Liver (tissue), 9 donors: ENCODE data around the gene TMEM217. TPM values are rescaled to one million over a fixed set of nuclear protein-coding genes. Genes with fewer than 3 reads are reported as not detected.

Experiments used
- DNase-seq: peaks from one replicate; pipeline ENCODE4 v3.0.0-alpha.2; 2017; ENCODE audit warnings: low spot score
- H3K27ac ChIP-seq, 2 donors: one replicate each; pipeline ENCODE4 v1.7.0; 2013; ENCODE audit warnings: inconsistent platforms in 2 of 2, low read length in 2 of 2, control low read depth in 1 of 2, low read depth in 1 of 2, mild to moderate bottlenecking in 1 of 2
- H3K27me3 ChIP-seq, 4 donors: one replicate each; pipeline versions ENCODE4 v1.6.1 to v1.7.0; 2013; ENCODE audit warnings: low read length in 3 of 4, inconsistent platforms in 1 of 4, mild to moderate bottlenecking in 1 of 4, moderate library complexity in 1 of 4; ENCODE audit not compliant: control insufficient read depth in 4 of 4, insufficient read depth in 4 of 4
- H3K36me3 ChIP-seq, 4 donors: one replicate each; pipeline versions ENCODE4 v1.6.1 to v1.7.0; 2013; ENCODE audit warnings: low read length in 3 of 4, mild to moderate bottlenecking in 3 of 4, low read depth in 1 of 4, moderate library complexity in 1 of 4; ENCODE audit not compliant: control insufficient read depth in 4 of 4, insufficient read depth in 3 of 4
- H3K4me1 ChIP-seq, 4 donors: one replicate each; pipeline versions ENCODE4 v1.6.1 to v1.7.0; 2013; ENCODE audit warnings: low read length in 3 of 4, mild to moderate bottlenecking in 3 of 4, moderate library complexity in 1 of 4; ENCODE audit not compliant: control insufficient read depth in 4 of 4, insufficient read depth in 4 of 4
- H3K4me3 ChIP-seq, 3 donors: one replicate each; pipeline versions ENCODE4 v1.6.1 to v1.7.0; 2013; ENCODE audit warnings: low read length in 3 of 3, control low read depth in 1 of 3, low read depth in 1 of 3, mild to moderate bottlenecking in 1 of 3
- H3K9ac ChIP-seq, 2 donors: one replicate each; pipeline ENCODE4 v1.7.0; 2013; ENCODE audit warnings: low read length in 2 of 2, mild to moderate bottlenecking in 2 of 2, moderate library complexity in 2 of 2, control low read depth in 1 of 2, low read depth in 1 of 2
- H3K9me3 ChIP-seq, 4 donors: one replicate each; pipeline versions ENCODE4 v1.6.1 to v1.7.0; 2013; ENCODE audit warnings: low read length in 3 of 4; ENCODE audit not compliant: control insufficient read depth in 4 of 4
- ATF3 ChIP-seq: IDR thresholded peaks from 2 replicates; pipeline ENCODE4 v1.6.1; 2016; ENCODE audit warnings: antibody characterized with exemption
- EGR1 ChIP-seq, 2 donors: IDR thresholded peaks; 2 replicates each; pipeline ENCODE4 v1.6.1; 2016 to 2018; ENCODE audit warnings: antibody characterized with exemption in 2 of 2, low read depth in 2 of 2
- FOXA1 ChIP-seq: IDR thresholded peaks from 2 replicates; pipeline ENCODE4 v1.6.1; 2016; ENCODE audit warnings: antibody characterized with exemption
- FOXA2 ChIP-seq: IDR thresholded peaks from 2 replicates; pipeline ENCODE4 v1.6.1; 2016; ENCODE audit warnings: antibody characterized with exemption
- GABPA ChIP-seq, 2 donors: IDR thresholded peaks in 1 of 2; conservative IDR thresholded peaks in 1 of 2; 2 replicates each; pipeline ENCODE4 v1.6.1; 2016; ENCODE audit warnings: antibody characterized with exemption in 2 of 2, mild to moderate bottlenecking in 1 of 2, moderate library complexity in 1 of 2
- HNF4A ChIP-seq, 2 donors: conservative IDR thresholded peaks; 2 replicates each; pipeline ENCODE4 v1.6.1; 2016; ENCODE audit warnings: antibody characterized with exemption in 2 of 2, mild to moderate bottlenecking in 2 of 2
- HNF4G ChIP-seq: IDR thresholded peaks from 2 replicates; pipeline ENCODE4 v1.6.1; 2016; ENCODE audit warnings: antibody characterized with exemption
- JUND ChIP-seq, 2 donors: IDR thresholded peaks; 2 replicates each; pipeline ENCODE4 v1.6.1; 2016; ENCODE audit warnings: antibody characterized with exemption in 2 of 2
- MAX ChIP-seq: IDR thresholded peaks from 2 replicates; pipeline ENCODE4 v1.6.1; 2016; ENCODE audit warnings: antibody characterized with exemption
- NR2F2 ChIP-seq: IDR thresholded peaks from 2 replicates; pipeline ENCODE4 v1.6.1; 2016; ENCODE audit warnings: antibody characterized with exemption
- RAD21 ChIP-seq, 2 donors: IDR thresholded peaks; 2 replicates each; pipeline ENCODE4 v1.6.1; 2016; ENCODE audit warnings: antibody characterized with exemption in 2 of 2, mild to moderate bottlenecking in 2 of 2
- REST ChIP-seq: IDR thresholded peaks from 2 replicates; pipeline ENCODE4 v1.6.1; 2016; ENCODE audit warnings: antibody characterized with exemption, mild to moderate bottlenecking
- RXRA ChIP-seq, 2 donors: IDR thresholded peaks; 2 replicates each; pipeline ENCODE4 v1.6.1; 2017 to 2018; ENCODE audit warnings: antibody characterized with exemption in 2 of 2, mild to moderate bottlenecking in 1 of 2
- SP1 ChIP-seq: IDR thresholded peaks from 2 replicates; pipeline ENCODE4 v1.6.1; 2018; ENCODE audit warnings: antibody characterized with exemption, mild to moderate bottlenecking
- TAF1 ChIP-seq: conservative IDR thresholded peaks from 2 replicates; pipeline ENCODE4 v1.6.1; 2016; ENCODE audit warnings: antibody characterized with exemption, mild to moderate bottlenecking
- YY1 ChIP-seq: IDR thresholded peaks from 2 replicates; pipeline ENCODE4 v1.6.1; 2016; ENCODE audit warnings: antibody characterized with exemption, mild to moderate bottlenecking
- ZBTB33 ChIP-seq: IDR thresholded peaks from 2 replicates; pipeline ENCODE4 v1.6.1; 2016; ENCODE audit warnings: antibody characterized with exemption
- WGBS: extraction: QIAGEN DNeasy Blood & Tissue Kit; methylation state at CpG from one replicate; pipeline ENCODE4 v1.1.7; 2013; 5-methylcytosine and 5-hydroxymethylcytosine counted together
- polyA plus RNA-seq, 2 donors: library from polyadenylated mRNA; stranded (reverse) in 1 of 2; unstranded in 1 of 2; fragments of 200-250 nt in 1 of 2; fragments of >200 nt in 1 of 2; fragmentation: Nextera tagmentation in 1 of 2; extraction: Ambion mirVana in 1 of 2; gene quantifications; one replicate each; pipeline versions ENCODE4 v1.2.1 to v1.2.3, GENCODE V29; 2013 to 2015
- total RNA-seq, 2 donors: library from RNA; depleted of rRNA; stranded (reverse); fragments of >200 nt; gene quantifications; one replicate each; pipeline ENCODE4 v1.2.3, GENCODE V29; 2014
- donor health status: healthy.
- donor health status: healthy.
- donor health status: healthy.
- donor health status: healthy.
- donor health status: healthy.

TMEM217 gene
- total and polyA plus RNA-seq, 4 donors, result 0.39 to 3.2 (median 0.62) TPM

GRCh38 chr6:37283671-37284151 lies 25.8 kb upstream of the TMEM217 start:
- H3K4me3 ChIP-seq, result no peak overlapping the region
- no peaks in the 10 kb centered on the region for H3K9me3 ChIP-seq
- peak overlapping the region; percentile 56 to 73 for H3K27ac ChIP-seq
- H3K4me1 ChIP-seq, result peaks cover 8 to 39% (median 34%) of the 10 kb centered on the region in 4 donors
- no peak overlapping the region for H3K9ac ChIP-seq
- WGBS, result 54% methylated on average over 3 of the region's 3 CpGs
- peaks cover 0 to 15% (median 6%) of the 10 kb centered on the region in 4 donors for H3K36me3 ChIP-seq
- TF ChIP-seq MAX, result peak; percentile 70
- TF ChIP-seq JUND (IDR thresholded peaks at IDR 0.05), result peak; percentile 78 to 79
- no peak for TF ChIP-seq FOXA1
- TF ChIP-seq YY1, result peak; percentile 58
- TF ChIP-seq HNF4A (conservative IDR thresholded peaks at IDR 0.05), result peak; percentile 75 to 80
- TF ChIP-seq HNF4G, result peak; percentile 45
- TF ChIP-seq RXRA (IDR thresholded peaks at IDR 0.05), result peak; percentile 83 to 84
- peak; percentile 44 to 54 for TF ChIP-seq RAD21 (IDR thresholded peaks at IDR 0.05)
- no peak for TF ChIP-seq ZBTB33
- peak; percentile 55 for TF ChIP-seq REST
- no peak for TF ChIP-seq EGR1 (IDR thresholded peaks at IDR 0.05; ENCODE audit: low read depth in 2 of 2)
- TF ChIP-seq SP1, result peak; percentile 69
- no peaks in the 10 kb centered on the region for H3K27me3 ChIP-seq
- DNase-seq, result no peak

- peak overlapping the region; percentile 56 to 73 for H3K27ac ChIP-seq
- peaks cover 0 to 15% (median 6%) of the 10 kb centered on the region in 4 donors for H3K36me3 ChIP-seq
- H3K4me3 ChIP-seq, result no peak overlapping the region
- H3K9ac ChIP-seq, result no peak overlapping the region
- WGBS, result 73% methylated on average over 3 of the region's 3 CpGs
- no peaks in the 10 kb centered on the region for H3K9me3 ChIP-seq
- DNase-seq, result no peak
- H3K4me1 ChIP-seq, result peaks cover 9 to 39% (median 36%) of the 10 kb centered on the region in 4 donors
- no peaks in the 10 kb centered on the region for H3K27me3 ChIP-seq
- TF ChIP-seq NR2F2 (no peak), YY1 (no peak), MAX (no peak), EGR1 (IDR thresholded peaks at IDR 0.05; ENCODE audit: low read depth in 2 of 2) (no peak), ATF3 (no peak), ZBTB33 (no peak), JUND (IDR thresholded peaks at IDR 0.05) (no peak), GABPA (IDR thresholded peaks at IDR 0.05 in 1 of 2, conservative IDR thresholded peaks at IDR 0.05 in 1 of 2) (no peak), TAF1 (no peak), RXRA (IDR thresholded peaks at IDR 0.05) (no peak), SP1 (no peak), HNF4A (conservative IDR thresholded peaks at IDR 0.05) (no peak), RAD21 (IDR thresholded peaks at IDR 0.05) (no peak), REST (no peak), HNF4G (no peak), FOXA1 (no peak), FOXA2 (no peak)
These were observed 25.3 kb upstream of the TMEM217 start for GRCh38 chr6:37283268-37283667.
